Esophagus squamous epithelium (tissue), 4 donors: Measurements from ENCODE around the gene CNTNAP5.

ENCODE experiments used
- CTCF ChIP-seq, 6 experiments: fragments of 450-650 bp in 4 of 6; fragments of 200-600 bp in 2 of 6; sonication (generic) in 2 of 6; IDR thresholded peaks; one replicate each; pipeline ENCODE4 v1.5.1; 2016 to 2019; ENCODE audit warnings: antibody characterized with exemption in 6 of 6, mild to moderate bottlenecking in 4 of 6, moderate library complexity in 4 of 6
- POLR2A ChIP-seq, 4 donors: fragments of 450-650 bp; IDR thresholded peaks; one replicate each; pipeline ENCODE4 v1.6.1; 2017; ENCODE audit warnings: antibody characterized with exemption in 4 of 4, mild to moderate bottlenecking in 4 of 4, moderate library complexity in 3 of 4

DNA sequence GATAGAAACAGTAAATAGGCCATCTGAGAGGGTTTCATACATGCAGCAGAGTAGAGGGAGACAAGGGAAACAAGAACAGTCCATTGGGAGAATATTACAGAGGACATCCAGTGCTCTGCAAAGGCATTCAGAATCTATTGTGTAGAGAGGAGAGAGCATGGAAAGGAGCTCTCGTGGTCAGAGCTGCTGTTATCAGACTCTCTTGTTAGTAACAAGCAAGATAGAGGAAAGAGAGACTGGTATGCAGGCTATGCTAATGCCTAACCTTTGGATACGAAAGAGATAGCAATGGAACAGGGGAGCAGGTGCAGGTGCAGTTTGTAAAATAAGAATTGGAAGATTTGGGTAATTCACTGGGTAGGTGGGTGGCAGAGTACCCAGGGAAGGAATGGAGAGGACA lies 855.9 kb downstream of the CNTNAP5 start:
- TF ChIP-seq CTCF (IDR thresholded peaks at IDR 0.05): no peak
- no peak for TF ChIP-seq POLR2A (IDR thresholded peaks at IDR 0.05)
